Mononuclear cell (primary cell): ENCODE results near the gene PRKCD. TPM values are rescaled to one million over a fixed set of nuclear protein-coding genes. Genes with fewer than 3 reads are reported as not detected.

ENCODE experiments used
- H3K27me3 ChIP-seq: 2 replicates; pipeline ENCODE4 v1.6.0; 2011; ENCODE audit warnings: low read length, control low read depth; ENCODE audit not compliant: insufficient read depth
- H3K4me1 ChIP-seq: 2 replicates; pipeline ENCODE4 v1.5.1; 2011; ENCODE audit warnings: mild to moderate bottlenecking, low read length, control low read depth; ENCODE audit not compliant: insufficient read depth
- H3K4me3 ChIP-seq: 2 replicates; pipeline ENCODE4 v1.5.1; 2011; ENCODE audit warnings: mild to moderate bottlenecking, low read length, moderate library complexity
- H3K9me3 ChIP-seq: 2 replicates; pipeline ENCODE4 v1.5.1; 2011; ENCODE audit warnings: low read depth, mild to moderate bottlenecking, control low read depth, low read length
- total RNA-seq: library from RNA; depleted of rRNA; stranded (reverse); fragments of >200 nt; gene quantifications from one replicate; pipeline ENCODE4 v1.2.3, GENCODE V29; 2012

PRKCD gene
- total RNA-seq, 1 donor, result 10.2 TPM

DNA sequence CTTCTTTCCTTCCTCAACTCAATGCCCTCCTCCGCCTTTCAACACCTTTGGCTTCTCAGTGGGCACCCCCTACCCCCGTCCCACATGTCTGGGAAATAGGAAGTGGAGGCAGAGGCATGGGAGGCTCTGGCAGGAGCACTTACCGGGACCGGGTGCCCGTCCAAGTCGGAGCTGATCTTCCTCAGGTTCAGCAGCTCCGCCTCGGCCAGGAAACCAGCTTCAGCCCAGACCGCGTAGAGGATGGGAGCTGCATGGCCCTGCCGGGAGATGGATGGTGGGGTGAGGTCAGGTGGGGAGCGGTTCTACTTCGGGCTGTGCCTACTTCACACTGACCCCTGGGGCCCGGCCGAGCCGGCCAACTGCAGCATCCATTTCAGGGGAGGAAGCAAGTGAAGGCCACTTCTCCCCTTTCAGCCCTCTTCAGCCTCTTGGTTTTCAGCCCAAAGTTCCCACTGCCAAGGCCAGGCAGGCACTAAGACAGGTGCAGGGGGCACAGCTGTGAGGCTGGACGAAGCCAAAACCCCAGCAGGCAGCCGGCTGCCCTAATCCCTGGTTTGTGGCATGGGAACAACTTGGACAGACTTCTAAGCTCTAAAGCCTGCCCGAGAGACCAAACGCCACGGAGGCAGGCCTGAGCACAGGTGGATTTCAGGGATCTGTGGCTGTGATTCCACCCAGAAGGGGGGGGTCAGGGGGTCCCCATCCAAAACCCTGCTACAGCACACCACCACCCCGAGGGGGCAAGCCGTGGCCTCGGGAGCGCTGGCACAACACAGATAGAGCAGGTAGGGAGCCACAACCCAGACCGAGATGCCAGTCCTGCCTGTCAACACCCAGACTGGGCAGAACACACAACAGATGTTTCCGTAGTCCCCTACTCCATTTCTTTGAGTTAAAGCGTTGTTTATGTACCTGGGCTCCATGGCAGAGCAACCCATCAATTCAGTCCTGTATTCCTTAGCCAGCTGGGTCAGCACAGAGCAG is 80.3 kb downstream of the PRKCD start:
- Histone ChIP-seq H3K27me3 (no peaks in the 10 kb centered on the region), H3K4me1 (peaks cover 73% of the 10 kb centered on the region), H3K9me3 (no peaks in the 10 kb centered on the region), H3K4me3 (no peak overlapping the region)

GRCh38 chr3:53242155-53242554 is 81.1 kb downstream of the PRKCD start:
- H3K4me3 ChIP-seq, result no peak overlapping the region
- no peaks in the 10 kb centered on the region for H3K9me3 ChIP-seq
- peaks cover 67% of the 10 kb centered on the region for H3K4me1 ChIP-seq
- no peaks in the 10 kb centered on the region for H3K27me3 ChIP-seq

Other genes with a start within 250 kb of the PRKCD start
- 34.1 TPM for gene SFMBT1, start 115.1 kb upstream of the PRKCD start, total RNA-seq
- gene RFT1, start 30.8 kb upstream of the PRKCD start, total RNA-seq, result 8.7 TPM
- gene TKT, start 94.8 kb downstream of the PRKCD start, total RNA-seq, result 511 TPM
- 80.2 TPM for gene DCP1A, start 186.3 kb downstream of the PRKCD start, total RNA-seq